GM19025 (cell line): ENCODE measurements around the gene CCDC90B.
A peak's percentile ranks its signal among the peaks of the same experiment; 100 is the strongest.
"Not testable (repeated sequence)": the region's sequence is repeated elsewhere in the genome, so short reads cannot be mapped to it uniquely, and the experiment has no call there.

Experiments
- ATAC-seq: cut with Tn5 transposase; IDR thresholded peaks from one replicate; pipeline ENCODE4 v1.9.1; 2021; ENCODE audit warnings: mild to moderate bottlenecking, low read depth, moderate library complexity; ENCODE audit not compliant: unreplicated experiment

The CCDC90B gene

DNA sequence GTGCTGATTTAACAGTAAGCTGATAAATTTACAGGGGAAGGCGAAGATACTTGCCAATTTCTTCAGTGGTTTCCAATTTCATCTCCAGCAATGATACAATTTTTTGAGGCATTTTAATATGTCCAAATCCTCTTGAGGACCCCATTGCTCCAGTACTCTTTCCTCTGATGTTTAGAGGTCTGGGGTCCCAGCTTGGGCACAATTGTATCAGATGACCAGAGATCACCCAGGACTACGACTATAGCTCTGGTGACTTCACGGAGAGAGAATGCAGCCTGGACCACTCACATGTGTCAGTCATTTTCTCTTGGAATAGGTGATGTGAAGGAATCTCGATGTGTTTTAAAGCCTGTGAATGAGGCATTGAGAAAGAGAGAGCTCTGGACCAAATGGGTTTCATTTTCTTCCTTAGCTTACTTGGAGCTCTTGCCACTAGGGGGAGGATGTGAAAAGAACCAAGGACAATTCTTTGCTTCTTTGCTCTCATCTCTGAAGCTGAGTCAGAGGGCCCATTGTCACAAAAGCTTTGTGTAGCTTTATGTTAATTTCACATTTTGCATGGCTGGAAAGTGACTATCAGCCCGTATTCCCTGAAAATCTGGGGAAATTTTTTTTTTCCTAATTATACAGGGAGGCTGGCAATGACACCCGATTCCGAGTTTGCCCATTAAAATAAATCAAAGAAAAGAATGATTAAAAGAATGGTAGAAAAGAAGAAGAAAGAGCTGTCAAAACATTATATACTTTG is 6.7 kb upstream of the CCDC90B start:
- peak; percentile 52 for ATAC-seq

DNA sequence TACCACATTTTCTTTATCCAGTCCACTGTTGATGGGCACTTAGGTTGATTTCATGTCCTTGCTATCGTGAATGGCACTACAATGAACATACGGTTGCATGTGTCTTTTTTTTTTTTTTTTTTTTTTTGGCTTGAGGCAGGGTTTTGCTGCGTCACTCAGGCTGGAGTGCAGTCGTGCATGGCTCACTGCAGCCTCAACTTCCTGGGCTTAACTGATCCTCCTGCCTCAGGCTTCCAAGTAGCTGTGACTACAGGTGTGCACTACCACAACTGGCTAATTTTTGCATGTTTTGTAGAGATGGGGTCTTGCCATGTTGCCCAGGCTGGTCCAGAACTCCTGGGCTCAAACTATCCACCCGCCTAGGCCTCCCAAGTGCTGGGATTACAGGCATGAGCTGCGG is 1.5 kb upstream of the CCDC90B start:
- no peak for ATAC-seq

DNA sequence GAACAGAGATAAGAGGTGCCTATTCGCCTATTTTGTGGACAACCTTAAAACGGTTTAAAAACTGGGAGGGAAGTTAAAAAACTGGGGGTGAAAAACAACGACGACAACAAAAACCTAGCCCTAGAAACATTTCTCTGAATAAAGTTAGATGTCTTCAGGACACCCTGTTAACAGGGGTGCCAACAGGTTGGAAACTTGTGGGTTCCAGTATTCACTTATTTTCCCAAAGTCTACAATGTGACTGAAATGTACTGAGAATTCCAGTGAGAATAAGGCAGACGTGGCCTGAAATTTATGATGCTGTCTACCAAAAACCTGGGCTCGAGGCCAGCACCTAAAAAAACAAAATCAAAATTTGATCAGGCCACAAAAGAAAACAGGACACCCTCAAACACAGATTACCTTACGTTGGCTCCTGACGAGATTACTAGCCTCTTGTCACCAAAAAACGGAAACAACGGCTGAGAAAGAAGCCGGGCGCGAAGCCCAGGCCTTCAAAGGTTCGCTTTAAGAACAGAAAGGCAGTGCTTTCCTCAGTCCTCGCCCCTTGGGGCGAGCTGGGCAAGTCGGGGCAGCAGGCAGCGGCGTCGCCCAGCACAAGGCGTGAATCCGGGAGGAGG is 906 bp downstream of the CCDC90B start:
- peak; percentile 47 for ATAC-seq

DNA sequence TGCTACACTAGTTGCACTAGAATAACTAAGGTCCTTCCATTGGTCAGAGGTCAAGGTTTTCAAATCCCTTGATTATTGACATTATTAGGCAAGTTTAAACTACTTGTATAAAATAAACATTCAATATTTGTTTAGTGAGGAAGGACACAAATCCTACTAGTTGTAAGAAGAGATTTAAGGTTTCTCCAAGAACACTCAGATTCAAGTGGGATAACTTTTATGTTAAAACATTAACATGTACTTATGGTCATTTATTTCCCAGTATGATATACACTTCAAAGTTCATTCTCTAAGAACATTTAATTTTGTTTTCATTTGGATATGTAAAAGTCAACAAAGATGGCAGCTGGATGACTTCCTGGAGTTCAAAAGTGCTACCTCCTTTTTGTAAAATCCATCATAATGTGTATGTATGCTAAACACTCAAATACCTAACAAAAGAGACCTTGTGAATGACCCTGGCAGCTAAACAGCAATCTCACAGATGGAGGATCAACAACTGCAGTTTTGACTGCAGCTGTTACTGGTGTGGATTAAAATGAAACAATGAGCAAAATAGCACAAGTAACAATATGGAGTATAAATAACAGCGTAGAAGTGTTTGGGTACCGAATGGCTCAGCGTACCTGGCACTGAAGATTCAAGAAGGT is 1.5 kb downstream of the CCDC90B start:
- no peak for ATAC-seq

DNA sequence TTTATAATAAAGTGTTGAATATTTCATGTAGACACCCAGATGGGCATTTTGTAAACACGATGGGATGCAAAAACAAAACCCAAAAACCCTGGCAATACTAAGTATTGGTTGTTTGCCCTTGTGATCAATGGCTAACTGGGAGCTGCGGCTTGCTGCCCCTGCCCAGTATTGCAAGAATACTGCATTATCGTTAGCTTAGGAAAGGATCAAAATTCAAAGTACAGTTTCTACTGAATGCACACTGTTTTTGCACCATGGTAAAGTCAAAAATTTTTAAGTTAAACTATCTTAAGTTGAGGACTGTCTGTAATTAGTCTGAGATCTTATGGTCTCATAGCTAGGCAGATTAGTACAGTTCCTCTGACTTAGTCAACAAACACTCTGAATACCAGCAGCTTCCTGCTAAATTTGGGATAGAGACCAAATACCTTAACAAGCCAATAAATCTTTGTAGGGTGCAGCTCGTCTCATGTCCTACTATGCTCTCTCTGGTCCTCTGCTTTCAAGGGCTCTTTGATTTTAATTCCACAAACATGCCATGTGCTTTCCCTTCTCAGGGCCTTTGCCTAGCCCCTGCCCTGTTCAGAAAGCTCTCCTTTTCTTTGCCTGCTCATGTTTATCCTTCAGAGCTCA is 4.0 kb downstream of the CCDC90B start:
- ATAC-seq: no peak

DNA sequence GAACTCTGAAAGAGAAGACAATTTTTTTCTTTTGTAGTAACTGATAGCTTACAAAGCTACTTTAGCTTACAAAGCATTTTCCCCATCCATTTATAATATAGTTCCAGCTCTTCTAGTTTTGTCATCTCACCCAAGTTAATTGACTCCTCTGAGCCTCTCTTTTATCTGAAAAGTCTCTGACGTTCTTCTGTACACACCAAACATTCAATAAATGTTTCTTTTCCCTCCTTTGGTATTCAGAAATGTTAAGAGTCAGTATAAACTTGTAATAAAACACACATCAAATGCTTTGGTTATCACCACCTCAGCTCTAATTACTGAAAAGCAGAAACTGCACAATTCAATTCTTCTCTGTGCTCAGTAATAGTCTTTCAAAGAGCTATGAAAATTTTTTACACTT is 5.9 kb downstream of the CCDC90B start:
- no peak for ATAC-seq

DNA sequence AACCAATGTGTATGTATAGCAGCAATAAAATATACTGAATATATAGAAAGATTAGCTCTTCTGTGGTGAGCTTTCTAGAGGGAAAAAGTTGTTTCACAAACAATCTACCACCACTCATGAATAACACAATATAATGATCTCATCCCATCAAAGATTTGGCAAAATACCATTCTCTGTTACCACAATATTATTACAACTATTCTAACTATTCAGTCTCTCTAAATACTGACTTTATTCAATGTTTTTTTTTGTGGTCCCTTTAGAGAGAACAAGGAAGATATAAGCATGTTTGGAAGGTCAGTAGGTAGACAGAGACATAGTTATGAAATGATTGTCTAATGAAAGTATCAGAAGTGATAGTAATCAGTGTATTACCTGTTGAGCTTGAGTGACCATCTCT is 7.8 kb downstream of the CCDC90B start:
- ATAC-seq: no peak

DNA sequence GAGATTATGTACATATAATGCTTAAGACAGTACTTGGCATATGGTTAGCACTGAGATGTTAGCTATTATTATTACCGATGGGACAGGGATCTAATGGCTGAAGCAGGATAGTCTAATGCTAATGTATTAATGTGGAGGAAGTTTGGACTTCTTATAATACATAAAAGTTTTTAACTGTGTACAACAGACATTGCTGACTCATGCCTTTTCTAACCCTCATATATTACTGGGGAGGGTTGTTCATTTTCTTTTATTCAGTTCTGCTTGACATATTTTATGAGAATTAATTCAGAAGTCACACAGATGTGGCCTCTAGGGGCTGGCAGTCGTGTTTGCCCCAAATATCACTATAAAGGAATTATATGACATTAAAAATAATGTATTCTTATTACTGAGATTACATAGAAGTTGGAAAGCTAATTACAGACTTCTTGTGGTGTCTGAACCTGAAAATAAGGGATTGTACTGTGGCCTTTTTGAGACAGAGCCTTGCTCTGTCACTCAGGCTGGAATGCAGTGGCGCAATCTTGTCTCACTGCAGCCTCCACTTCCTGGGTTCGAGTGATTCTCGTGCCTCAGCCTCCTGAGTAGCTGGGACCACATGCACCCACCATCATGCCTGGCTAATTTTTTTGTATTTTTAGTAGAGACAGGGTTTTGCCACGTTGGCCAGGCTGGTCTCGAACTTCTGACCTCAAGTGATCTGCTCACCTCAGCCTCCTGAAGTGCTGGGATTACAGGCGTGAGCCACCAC is 10.1 kb downstream of the CCDC90B start:
- no peak for ATAC-seq

DNA sequence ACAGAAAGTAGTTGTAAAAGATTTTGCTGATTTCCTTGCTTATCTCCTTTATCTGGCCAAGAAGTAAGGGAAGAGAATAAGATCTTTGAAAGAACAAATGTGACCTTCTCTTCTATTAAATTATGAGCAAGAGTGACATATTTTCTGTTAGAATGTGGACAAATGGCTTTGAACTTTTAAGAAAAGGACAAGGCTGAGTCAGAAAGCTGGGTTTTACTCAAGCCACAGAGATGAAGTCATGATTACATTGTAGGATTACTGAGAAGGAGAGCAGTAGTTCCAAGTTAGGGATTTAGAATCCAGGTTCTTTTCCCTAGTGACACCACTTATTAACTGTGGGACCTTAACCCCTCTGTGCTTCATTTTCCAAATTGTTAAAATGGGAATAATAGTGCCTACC is 13.5 kb downstream of the CCDC90B start:
- no peak for ATAC-seq

DNA sequence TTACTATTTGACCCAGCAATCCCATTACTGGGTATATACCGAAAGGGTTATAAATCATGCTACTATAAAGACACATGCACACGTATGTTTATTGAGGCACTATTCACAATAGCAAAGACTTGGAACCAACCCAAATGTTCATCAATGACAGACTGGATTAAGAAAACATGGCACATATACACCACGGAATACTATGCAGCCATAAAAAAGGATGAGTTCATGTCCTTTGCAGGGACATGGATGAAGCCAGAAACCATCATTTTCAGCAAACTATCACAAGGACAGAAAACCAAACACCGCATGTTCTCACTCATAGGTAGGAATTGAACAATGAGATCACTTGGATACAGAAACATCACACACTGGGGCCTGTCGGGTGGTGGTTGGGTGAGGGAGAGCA is 14.4 kb downstream of the CCDC90B start:
- ATAC-seq: not testable (repeated sequence)

DNA sequence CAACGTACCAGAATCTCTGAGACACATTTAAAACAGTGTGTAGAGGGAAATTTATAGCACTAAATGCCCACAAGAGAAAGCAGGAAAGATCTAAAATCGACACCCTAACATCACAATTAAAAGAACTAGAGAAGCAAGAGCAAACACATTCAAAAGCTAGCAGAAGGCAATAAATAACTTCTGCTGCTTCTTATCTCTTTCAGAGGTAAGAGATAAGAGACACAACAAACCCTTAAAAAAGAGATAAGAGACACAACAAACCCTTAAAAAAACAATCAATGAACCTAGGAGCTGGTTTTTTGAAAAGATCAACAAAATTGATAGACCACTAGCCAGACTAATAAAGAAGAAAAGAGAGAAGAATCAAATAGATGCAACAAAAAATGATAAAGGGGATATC is 17.1 kb downstream of the CCDC90B start:
- ATAC-seq: not testable (repeated sequence)

DNA sequence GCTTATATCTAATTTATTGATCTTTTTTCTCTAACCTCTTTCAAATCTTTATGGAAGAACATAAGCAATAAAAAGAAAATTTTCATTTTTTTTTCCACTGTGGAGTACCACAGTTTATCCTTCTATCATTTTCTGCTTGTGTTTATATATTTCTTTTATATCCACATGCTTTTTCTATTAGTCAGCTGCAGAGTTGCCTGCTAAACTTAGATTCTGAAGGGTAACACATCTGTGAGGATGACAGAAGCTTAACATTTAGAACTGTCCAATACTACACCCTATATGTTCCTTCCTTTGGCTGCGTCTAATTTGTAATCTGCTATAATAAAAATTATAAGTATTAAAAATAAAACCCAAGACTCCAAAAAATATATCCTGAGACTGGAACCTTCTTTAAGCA is 20.8 kb downstream of the CCDC90B start:
- no peak for ATAC-seq

DNA sequence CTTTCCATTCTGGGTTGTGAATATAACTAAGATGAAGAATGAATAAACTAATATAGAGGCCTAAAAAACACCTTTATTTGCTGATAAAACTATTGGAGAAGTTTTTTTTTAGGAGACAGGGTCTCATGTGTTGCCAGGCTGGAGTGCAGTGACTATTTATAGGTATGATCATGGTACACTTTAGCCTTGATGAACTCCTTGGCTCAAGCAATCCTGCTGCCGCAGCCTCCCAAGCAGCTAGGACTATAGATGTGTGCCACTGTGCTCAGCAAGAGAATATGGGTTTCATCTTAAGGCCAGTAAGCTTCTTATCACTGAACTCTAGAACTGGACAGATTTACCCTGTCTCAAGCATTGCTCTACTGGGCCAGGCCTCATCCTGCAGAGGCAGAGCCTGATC is 26.6 kb downstream of the CCDC90B start:
- no peak for ATAC-seq

DNA sequence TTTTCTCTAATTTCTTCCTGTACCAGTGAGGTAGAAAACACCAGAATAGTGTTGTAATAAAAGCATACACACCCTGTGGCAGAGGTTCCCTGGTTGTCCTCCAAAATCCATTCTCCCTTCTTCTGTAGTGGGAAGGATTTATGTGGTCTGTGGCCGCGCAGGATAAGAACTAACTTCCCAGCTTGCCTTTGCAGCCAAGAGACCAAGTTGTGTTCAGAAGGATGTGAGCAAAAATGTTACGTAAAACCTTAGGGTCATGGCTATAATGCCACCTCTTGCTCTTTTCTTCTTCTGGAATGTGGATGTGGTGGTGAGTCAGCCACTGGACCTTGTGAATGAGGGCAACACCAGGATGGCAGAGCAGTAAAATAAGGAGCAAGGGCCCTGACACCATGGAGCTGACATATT is 28.4 kb downstream of the CCDC90B start:
- ATAC-seq: no peak

DNA sequence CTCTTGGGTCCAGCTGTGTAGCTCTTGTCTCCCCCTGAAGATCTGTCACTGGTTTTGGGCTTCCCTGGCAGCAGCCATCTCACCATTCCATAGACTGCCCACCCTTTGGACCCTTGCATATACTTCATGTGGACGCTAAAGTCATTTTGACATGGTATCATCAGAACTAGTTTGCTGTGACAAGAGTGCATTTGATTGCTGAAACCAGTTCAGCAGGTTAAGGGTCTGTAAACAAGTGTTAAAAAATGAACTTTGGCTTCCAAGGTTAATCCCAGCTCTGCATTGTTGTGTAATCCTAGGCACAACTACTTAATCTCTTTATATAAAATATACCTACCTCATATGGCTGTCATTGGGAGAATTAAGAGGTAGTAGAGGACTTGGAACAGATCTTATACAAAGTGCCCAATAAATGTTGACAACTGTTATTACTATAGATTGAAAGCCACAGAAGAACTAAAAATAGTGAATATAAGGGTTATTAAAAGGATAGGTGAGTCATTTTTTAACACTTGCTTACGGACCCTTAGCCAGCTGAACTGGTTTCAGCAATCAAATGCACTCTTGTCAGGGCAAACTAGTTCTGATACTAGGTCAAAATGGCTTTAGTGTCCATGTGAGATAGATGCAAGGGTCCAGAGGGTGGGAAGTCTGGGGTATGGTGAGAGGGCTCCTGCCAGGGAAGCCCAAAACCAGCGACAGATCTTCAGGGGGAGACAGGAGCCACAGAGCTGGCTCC is 29.4 kb downstream of the CCDC90B start:
- no peak for ATAC-seq

DNA sequence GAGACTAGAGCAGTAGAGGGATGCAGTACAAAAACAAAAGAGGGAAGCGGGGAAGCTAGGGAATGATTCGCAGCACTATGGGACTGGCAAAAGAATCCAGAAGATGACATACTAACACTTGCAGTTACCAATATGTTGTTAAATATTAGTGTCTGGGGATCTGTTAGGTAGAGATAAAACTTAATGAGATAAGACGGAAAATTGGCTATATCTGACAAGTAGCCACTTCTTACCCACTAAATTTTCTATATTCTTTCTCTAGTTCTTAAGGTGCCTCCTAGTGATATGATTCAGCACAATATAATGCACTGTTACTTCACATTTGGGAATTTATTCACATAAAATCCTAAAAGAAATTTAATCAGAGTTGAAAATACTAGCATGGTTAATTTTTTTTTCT is 30.8 kb downstream of the CCDC90B start:
- no peak for ATAC-seq

DNA sequence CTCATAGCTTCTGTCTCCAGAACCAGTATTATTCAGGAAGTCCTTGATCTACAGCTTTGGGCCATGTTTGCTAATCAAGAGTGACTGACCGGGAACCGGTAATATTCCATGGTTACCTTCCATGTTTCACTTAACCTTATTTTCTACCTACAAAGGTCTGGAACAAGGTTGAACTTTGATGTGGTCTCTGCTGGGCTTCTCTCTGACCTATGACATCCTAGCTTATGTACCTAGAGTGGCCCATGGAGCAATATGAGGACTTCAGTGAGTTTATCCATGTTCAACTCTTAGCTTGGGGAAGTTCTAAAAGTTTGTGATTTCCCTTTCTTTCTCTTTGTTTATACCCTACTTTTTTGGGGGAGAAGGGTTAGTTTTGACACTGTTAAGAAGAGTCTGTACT is 33.2 kb downstream of the CCDC90B start:
- no peak for ATAC-seq

DNA sequence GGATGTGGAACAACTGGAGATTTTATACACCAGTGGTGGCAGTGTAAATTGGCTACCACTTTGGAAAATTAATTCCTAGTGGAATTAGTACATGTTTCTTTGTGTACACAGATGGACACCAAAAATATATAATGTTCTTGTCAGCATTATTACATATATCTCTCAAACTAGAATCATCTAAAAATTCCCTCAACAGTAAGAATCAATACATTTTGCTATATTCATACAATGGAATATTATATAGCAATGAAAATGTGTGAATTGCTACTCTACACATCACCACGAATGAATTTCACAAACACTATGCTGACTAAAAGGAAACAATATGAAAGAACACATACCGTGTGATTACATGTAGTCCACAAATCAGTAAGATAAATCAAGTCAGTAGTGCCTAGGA is 33.9 kb downstream of the CCDC90B start:
- no peak for ATAC-seq

DNA sequence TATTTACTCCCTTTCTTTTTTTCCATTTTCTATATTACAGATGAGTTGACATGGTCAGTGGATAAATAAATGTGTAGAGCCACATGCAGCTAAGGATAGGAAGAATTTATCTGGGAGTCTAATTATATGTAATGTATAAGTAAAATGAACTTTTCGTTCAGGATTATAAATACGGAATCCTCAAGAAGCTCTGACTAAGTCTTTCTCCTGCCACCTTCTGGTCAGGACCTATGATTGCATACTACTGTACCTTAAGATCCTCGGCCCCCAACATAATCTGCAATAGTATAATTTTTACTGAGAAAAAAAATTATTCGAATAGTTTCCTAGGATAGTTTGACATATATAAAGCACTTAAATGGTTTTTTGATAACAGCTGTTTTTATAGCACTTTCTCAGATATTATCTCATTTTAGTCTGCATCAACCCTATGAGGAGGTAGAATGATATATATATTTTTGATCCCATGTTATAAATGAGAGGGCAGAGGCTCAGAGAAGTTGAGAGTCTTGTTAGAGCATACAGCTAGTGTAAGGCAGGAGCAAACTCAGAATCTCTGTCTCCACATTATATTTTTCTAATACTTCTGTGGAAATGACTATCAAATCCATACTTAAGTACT is 36.1 kb downstream of the CCDC90B start:
- no peak for ATAC-seq

DNA sequence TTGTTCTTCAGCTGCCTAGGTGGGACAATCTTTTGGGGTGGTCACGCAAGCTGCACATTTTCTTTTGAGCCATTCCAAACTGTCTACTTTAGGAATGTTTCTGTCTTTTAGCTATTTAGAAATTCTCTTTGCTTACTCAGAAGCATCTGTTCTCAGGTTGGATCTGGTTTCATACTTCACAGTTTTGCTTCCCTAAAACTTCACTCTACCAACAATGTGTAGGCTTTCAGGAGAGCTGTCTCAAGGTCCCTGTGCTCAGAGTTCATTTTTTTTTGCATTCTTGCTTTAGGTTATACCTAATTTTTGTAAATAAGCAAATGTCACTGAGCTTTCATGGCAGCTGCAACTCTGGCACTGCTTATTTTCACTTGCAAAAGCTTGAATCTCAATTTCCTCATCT is 36.7 kb downstream of the CCDC90B start:
- ATAC-seq: no peak
